HG03378 (cell line): ENCODE data around the gene ZIC3.
"Not testable (repeated sequence)": the region's sequence is repeated elsewhere in the genome, so short reads cannot be mapped to it uniquely, and the experiment has no call there.

Experiments used
- ATAC-seq: cut with Tn5 transposase; IDR thresholded peaks from one replicate; pipeline ENCODE4 v1.9.1; 2021; ENCODE audit warnings: mild to moderate bottlenecking, moderate library complexity; ENCODE audit not compliant: unreplicated experiment

The ZIC3 gene

DNA sequence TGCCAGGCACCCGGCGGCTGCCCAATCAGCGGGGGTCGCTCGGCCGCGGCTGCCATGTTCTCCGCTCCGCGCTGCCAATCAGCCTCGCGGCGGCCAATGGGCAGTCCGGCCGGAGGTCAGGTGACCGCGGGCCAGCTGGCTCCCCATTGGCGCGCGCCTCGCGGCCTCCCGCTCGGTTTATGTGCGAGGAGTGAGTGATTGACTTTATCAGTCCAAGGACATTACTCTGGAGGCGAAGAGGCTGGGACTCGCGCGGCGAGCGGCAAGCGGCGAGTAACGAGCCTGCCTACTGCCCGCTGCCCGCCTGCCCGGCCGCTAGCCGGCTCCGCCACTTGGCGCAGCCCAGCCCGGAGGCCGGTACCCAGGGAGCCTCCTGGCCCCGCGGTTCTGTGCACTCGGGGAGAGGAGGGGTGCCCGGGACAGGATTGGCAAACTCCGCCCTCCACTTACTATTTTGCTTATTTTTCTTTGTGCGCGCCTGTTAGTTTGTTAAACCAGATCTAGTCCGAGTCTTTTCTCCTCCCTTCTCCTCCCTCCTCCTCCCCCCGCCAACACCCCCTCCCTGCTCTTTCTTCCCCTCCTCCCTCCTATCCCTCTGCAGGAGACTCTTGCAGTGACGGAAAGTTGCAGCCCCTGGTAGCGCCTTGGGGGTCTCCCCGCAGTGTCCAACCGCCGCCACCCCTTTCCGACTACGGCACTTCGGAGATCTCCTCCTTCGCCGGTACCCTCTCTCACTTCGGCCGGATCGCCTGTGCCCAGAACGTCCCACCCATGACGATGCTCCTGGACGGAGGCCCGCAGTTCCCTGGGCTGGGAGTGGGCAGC is at the start of gene ZIC3:
Gene ZIC3 (plus strand): TSS at position 207 of the 825 bp plus-strand sequence. CDS start 565 bp downstream, at position 772.
- no peak for ATAC-seq

DNA sequence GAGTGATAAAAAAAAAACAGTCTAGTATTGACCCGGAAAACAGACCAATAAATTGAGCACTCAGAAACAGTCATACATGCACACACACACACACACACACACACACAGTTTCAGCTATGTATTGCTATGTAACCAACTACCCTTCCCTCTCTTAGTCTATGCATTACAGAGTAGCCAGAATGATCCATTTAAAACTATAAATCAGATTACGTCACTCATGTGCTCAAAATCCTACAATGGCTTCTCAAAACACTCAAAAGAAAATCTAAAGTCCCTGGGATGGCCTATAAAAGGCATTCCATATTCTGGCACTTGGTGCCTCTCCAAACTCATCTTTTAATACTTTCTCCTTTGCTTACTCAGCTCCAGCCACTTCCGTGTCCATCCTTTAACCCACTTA is 46.5 kb upstream of the ZIC3 start:
- no peak for ATAC-seq

DNA sequence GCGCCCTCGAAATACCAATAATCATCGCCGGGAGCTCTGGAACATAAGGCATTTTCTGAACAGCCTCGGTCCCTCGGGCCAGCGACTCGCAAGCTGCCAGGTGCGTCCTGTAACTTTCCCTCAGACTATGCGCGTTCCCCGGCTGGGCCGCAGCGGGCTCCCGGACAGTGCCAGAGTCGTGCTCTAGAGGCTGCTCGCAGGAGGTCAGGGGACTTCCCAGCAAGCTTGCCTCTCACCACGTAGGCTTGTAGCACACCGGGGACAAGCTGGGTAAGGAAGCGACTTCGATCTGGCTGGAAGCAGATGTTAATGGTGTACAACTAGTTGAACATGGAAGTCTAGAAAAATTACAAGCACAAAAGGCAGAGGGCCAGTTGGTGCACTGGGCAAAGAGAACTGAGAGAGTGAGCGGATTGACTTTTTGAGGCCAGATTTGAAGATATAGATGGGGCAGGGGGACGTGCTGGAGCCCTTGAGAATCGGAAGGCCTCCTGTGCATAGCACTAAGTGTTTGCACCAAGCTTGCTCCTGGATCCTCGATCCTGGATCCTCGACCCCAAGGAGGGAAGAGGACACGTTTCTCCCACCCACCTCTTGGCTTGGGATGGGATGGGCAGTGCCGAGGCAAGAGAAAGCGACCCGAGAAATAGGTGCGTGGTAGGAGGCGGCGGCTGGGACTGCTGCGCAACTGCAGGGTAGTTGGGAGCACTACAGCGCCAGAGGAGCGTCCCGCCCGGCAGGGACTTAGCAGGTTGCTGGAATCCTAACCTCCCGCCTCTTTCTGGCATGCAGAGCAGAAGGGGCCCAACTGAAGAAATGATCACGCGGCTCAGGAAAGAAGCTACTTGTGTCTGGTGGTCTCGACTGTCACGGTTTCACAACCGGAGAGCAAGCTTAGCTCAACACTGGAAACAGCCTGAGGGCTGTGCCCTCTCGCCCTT is 19.9 kb upstream of the ZIC3 start:
- no peak for ATAC-seq

DNA sequence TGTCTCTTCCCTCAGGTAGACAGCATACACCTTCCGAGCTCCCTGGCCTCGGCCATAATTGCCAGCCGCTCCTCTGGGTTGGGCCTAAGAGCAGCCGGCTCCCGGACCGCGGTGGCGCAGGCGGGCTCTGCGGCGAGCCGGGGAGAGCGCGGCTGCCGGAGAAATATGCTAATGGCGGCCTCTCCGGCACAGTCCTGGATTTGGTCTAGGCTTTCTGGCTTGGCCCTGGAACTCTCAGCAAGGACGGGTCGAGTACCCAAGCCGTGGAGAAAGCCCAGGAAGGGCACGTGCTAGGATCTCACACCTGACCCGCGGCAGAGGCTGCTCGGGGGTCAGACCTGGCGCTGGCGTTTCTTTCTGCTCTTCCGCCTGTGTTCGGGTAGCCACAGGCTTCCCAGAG is 18.6 kb upstream of the ZIC3 start:
- ATAC-seq: no peak

DNA sequence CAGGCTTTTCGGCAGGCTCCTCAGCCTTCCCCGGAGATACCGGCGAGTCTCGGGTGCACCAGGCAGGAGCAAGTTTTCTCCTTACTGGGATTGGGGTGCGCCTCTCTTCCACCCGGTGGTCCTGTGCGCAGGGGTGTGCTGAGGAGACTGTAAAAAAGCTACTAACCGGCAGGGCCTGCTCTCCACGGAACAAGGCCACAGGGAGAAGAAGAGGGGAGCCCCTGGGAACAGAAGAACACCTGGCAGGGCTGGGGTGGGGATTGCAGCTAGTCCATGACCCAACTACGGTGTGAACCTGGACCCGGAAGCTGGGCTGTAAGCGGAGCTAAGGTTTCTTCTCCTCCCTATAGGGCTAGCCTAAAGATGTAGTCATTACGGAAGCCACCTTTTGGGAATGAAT is 17.7 kb upstream of the ZIC3 start:
- no peak for ATAC-seq

DNA sequence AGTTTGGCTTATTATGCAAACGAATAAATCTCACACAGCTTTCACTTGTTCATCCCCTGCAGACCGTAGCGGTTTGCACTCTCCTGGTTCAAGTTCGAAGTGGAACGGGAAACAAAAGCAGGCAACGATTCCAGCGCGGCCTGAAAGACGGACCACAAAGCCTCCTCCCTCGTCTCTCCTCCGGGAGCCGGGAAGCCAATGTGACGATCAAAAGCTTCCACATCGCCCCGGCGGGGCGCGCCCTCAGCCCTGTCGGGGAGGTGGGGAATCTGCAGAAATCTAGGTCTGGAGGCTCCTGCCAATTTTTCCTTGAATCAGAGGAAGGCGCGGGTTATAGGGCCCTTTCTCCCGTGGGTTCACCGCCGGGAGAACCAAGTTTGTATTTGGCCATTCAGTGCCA is 16.9 kb upstream of the ZIC3 start:
- no peak for ATAC-seq

DNA sequence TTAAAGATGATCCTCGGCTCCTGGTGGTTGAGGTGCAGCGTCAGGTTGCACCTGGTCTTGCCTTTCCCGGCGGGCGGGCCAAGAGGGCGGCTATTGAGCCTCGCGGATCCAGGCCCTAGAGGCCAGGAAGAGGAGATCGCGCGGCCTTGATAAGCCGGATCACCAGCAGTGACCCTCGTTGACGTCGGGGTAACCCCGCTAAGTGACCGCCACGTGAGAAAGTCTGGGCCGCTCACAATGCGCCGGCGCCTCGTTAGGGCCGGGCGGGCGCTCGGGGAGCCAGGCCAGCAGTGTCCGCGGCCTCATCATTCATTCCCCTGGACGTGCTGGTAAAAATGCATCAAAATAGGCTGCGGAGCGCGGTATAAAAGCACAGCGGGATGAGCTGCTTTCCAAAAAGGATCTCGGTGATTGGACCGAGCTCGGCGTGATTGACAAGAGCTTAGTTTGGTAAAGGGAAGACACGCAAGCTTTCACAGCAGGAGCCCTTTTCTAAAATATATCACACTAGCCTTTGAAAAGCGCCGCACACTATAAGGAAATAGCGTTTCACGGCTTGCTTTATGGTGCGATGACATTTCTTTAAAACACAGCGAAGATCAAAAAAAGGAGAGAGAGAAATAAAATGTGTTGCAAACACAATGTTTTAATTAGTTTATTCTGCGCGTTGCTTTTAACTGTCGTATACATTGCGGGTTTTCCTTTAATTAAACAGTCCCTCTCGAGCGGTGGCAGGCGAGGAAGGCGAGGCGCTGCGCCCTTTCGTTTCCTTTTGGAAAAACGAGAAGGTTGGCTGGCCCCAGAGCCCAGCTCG is 15.9 kb upstream of the ZIC3 start:
- no peak for ATAC-seq

DNA sequence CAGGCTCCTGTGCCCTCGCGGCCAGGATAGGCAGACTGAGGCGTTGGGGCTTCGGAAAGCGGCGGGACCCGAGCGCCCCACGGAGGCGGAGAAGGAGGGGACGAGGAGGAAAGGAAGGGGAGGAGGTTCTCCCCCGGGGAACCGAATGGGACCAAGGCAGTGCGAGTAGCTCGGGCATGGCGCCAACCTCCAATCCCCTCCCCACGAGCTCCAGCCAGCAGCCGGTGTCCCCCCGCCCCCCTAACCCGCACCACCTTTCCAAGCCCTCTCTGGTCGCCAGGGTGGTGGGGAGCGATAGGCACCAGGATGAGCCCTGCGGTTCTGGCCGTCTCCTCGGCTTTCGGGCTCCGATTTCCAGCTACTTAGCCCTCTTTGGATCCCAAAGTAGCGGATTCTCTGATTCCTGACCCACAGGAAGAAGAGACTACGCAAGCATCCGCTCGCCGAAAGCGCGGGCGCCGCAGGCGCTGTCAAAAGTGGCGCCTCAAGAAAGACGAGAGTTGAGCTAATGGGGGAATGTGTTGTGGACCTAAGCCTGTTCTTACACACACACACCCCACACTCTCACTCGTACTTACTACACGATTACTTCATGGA is 15.2 kb upstream of the ZIC3 start:
- no peak for ATAC-seq

DNA sequence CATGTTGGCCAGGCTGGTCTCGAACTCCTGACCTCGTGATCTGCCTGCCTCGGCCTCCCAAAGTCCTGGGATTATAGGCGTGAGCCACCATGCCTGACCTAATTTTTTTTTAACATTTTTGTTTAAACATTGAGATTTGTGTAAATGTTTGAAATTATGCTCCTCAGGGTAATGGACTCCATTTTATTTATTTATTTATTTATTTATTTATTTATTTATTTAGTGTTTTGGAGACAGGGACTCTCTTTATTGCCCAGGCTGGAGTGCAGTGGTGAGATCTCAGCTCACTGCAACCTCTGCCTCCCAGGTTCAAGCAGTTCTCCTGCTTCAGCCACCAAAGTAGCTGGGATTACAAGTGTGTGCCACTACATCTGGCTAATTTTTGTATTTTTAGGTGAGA is 13.8 kb upstream of the ZIC3 start:
- not testable (repeated sequence) for ATAC-seq

DNA sequence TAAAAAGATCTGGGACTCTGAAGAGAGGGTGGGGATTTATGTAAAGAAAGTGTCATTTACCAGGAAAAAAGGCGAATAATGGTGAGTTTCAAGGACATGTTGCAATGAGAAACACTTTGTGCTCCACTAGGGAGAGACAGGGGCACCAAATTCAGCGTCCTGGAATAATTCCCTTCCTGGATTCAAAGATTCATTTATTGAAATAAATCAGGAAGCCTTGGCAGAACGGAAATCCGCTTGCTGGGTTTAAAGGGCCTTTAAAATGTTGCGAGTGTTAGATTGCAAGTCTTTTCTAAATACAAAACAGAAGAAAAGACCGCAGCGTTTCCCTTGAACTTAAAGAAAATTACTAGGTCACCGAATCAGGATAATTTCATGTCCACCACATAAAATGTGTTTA is 3.8 kb upstream of the ZIC3 start:
- no peak for ATAC-seq

DNA sequence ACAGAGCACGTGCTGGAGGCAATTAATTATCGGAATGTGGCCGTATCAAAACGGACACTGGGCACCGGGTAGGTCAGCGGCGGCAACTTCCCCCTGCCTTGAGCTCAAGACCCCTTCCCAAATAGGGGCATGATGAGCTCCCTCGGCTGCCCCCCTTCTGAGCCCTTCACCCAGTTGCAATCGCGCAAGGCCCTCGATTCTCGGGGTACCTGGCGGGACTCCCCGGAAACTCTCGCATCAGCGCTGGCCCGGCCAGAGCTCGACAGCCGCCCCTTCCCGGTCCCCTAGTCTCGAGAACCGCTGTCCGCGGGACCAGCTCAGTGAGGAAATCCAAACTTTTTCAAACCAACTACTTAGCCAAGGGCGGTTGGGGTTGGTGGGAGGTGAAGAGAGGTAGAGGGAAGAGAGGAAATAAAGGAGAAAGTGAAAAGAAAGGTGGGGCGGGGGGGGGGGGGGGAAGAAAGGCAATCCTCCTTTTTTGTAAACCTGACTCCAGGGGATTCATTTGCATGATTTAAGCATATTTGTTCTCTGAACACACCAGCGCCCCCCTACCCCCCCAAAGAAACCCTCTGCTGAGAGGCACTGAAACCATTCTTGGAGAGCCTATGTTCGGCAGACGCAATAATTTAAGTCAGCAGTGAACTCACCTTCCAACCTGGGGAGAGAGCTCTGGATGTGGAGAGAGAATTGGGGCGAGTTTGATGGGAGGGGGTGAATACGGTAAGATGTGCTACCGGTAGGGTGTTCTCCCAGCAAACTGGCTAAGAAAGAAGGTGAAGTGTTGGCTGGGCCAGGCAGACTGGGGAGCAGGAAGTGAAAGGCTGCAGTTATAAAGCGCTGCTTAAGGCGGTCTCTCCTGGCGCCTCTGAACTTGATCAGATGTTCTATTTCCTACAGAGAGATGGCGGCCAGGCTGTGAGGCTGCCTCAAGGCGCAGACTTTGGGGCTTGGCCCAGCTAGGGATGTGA is 2.0 kb upstream of the ZIC3 start:
- no peak for ATAC-seq

DNA sequence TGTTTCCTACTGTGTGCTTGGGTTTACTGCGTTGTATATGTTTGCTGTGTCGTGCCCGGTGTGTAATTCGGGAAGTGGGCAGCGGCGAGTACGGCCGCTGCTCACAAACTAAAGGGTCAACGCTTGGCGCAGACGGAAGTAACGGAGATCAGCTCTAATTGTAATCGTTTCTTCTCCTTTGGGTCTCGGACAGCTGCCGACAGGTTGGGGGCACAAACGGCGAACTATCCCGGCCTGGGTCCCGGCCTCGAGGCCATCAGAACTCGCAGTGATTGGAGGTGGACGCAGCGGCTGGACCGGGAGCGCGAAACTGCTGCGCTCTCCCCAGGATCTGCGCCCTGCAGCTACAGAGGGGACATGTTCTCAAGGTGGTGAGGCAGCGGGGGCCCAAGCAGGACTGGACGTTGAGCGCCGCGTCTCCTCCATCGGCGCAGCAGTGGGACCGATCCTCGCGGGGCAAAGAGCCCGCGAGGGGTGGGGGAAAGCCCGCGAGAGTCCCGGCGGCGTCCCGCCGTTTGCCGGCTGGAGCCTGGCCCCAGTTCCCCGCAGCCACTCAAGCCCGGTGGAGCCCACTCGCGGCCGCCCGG is 516 bp upstream of the ZIC3 start:
- no peak for ATAC-seq

DNA sequence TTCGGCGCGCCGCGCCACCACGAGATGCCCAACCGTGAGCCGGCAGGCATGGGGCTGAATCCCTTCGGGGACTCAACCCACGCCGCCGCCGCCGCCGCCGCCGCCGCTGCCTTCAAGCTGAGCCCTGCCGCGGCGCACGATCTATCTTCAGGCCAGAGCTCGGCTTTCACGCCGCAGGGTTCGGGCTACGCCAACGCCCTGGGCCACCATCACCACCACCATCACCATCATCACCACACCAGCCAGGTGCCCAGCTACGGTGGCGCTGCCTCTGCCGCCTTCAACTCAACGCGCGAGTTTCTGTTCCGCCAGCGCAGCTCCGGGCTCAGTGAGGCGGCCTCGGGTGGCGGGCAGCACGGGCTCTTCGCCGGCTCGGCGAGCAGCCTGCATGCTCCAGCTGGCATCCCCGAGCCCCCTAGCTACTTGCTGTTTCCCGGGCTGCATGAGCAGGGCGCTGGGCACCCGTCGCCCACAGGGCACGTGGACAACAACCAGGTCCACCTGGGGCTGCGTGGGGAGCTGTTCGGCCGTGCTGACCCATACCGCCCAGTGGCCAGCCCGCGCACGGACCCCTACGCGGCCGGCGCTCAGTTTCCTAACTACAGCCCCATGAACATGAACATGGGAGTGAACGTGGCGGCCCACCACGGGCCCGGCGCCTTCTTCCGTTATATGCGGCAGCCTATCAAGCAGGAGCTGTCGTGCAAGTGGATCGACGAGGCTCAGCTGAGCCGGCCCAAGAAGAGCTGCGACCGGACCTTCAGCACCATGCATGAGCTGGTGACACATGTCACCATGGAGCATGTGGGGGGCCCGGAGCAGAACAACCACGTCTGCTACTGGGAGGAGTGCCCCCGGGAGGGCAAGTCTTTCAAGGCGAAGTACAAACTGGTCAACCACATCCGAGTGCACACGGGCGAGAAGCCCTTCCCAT is 1.1 kb downstream of the ZIC3 start:
- ATAC-seq: no peak

DNA sequence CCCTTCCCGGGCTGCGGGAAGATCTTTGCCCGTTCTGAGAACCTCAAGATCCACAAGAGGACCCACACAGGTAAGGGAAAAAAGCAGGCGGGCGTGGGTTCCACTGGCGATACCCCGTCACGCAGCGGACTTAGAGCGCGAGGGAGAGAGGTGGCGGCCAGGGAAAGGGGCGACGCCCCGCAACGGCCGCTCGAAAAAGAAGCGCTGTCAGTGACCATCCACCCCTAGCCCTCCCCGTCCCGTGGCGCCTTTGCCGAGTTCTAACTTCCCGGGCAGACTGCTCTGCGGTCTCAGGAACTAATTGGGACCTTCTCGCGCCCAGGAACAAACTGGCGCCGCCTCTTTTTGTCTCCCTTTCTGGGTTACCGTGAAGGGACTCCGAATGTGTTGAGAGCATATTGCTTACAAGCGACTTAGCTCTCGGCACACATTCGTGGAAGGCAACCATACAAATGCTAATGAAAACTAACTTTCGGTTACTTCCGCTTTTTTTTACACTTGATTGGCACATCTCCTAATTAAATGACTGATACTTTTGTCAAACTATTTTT is 1.8 kb downstream of the ZIC3 start:
- ATAC-seq: no peak

DNA sequence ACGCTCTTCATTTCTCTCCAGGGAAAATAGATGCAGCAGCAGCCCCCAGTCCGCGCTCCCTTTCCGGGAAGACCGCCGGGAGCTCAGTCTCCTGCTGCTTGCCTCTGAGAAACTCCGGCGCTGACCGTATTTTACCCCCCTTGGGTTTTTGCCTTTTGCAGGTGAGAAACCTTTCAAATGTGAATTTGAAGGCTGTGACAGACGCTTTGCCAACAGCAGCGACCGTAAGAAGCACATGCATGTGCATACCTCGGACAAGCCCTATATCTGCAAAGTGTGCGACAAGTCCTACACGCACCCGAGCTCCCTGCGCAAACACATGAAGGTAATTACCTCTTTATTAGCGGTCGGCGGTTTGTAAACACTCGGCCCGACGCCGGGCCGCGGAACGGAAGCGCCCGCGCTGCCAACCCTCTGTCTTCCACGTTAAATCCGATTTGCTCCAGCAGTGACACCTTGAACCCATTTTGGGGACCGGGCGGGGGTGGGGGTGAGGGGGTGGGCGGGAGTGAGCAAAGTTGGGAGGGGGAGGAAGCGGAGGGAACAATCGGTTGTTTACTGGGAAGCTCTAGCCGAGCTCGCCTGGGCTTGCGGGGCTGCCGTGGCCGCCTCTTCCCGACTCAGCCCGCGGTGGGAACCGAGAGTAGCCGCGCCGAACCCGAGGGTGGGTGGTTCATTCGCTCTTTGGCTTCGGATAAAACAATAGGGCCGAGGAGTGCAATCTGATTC is 3.0 kb downstream of the ZIC3 start:
- ATAC-seq: no peak

DNA sequence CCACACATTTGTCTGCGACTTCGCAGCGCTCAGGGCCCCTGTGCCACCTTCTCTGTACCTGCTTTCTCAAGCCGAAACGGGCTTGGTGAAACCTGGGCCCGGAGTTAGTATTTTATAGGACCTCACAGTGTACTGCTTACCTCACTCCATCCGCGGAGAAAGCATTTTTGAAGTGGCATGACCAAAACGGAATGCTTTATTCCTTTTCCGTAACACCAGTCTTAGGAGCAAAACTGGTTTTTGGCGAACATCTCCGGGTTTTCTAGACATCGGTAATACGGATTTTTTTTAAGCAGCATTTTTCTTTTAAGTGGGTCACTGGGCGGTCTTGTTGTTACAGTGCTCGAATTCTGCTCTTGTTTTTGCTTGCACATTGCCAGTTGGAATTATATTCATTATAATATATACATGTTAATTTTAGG is 3.6 kb downstream of the ZIC3 start:
- ATAC-seq: no peak
